Endothelial cell of umbilical vein (primary cell): ENCODE measurements around the gene KIF26A. TPM values are rescaled to one million over a fixed set of nuclear protein-coding genes. Genes with fewer than 3 reads are reported as not detected.

Experiments used
- BruUV-seq: library from RNA; stranded (reverse); fragments of 400-500 nt; replicated peaks from 2 replicates; lab custom pipeline; 2021; lab: Mats Ljungman, UMichigan
- CTCF ChIA-PET: fragments of 300-600, 350-600 bp; sonication (Branson Sonifier 250); formaldehyde crosslinking; loops from one replicate; lab custom pipeline; 2021; ENCODE audit warnings: antibody characterized with exemption, inconsistent platforms; lab: Charles Lee
- POLR2A ChIA-PET: fragments of 300-600, 350-600 bp; sonication (Branson Sonifier 250); formaldehyde crosslinking; loops from one replicate; lab custom pipeline; 2021; ENCODE audit warnings: antibody characterized with exemption, inconsistent platforms; lab: Charles Lee
- DNase-seq: peaks from one replicate; pipeline ENCODE4 v3.0.0-alpha.2; 2011; ENCODE audit warnings: low read depth, low spot score
- FAIRE-seq: peaks from 2 replicates; lab custom pipeline; 2011; peaks lifted over from hg19 to GRCh38; lab: Jason Lieb, UNC
- H2AFZ ChIP-seq: 2 replicates; pipeline ENCODE4 v1.6.0; 2012; ENCODE audit warnings: low read depth, low read length, control low read depth, inconsistent platforms
- H3K27ac ChIP-seq: 2 replicates; pipeline ENCODE4 v1.5.1; 2011; ENCODE audit warnings: low read depth, mild to moderate bottlenecking, control low read depth, low read length, moderate library complexity; ENCODE audit not compliant: insufficient read depth
- H3K27me3 ChIP-seq, 2 experiments: 2 replicates each; pipeline versions ENCODE4 v1.6.0 to v1.6.1; 2011; ENCODE audit warnings: low read length in 2 of 2, mixed read lengths in 1 of 2; ENCODE audit not compliant: control insufficient read depth in 2 of 2, insufficient read depth in 2 of 2
- H3K36me3 ChIP-seq, 2 experiments: 2 replicates in 1 of 2; 3 replicates in 1 of 2; pipeline ENCODE4 v1.5.1; 2011; ENCODE audit warnings: low read length in 2 of 2, mild to moderate bottlenecking in 1 of 2, moderate library complexity in 1 of 2; ENCODE audit not compliant: control insufficient read depth in 2 of 2, insufficient read depth in 2 of 2; ENCODE audit errors: extremely low read depth in 1 of 2
- H3K4me1 ChIP-seq: 3 replicates; pipeline ENCODE4 v1.5.1; 2011; ENCODE audit warnings: mild to moderate bottlenecking, low read length; ENCODE audit not compliant: control insufficient read depth, insufficient read depth; ENCODE audit errors: extremely low read depth
- H3K4me2 ChIP-seq: 2 replicates; pipeline ENCODE4 v1.6.1; 2011; ENCODE audit warnings: low read length, control low read depth, mixed read lengths; ENCODE audit not compliant: insufficient read depth
- H3K4me3 ChIP-seq, 3 experiments: fragments of 200-600 bp in 1 of 3; sonication (generic), shearing (Covaris generic) in 1 of 3; replicated peaks in 1 of 3; 2 replicates each; pipeline ENCODE4 v1.5.1; 2011 to 2016; ENCODE audit warnings: control low read depth in 3 of 3, low read length in 3 of 3, mild to moderate bottlenecking in 2 of 3, inconsistent platforms in 1 of 3, low read depth in 1 of 3, moderate library complexity in 1 of 3; ENCODE audit not compliant: insufficient read depth in 1 of 3
- H3K79me2 ChIP-seq: 2 replicates; pipeline ENCODE4 v1.6.0; 2012; ENCODE audit warnings: low read length, inconsistent platforms; ENCODE audit not compliant: control insufficient read depth, insufficient read depth
- H3K9ac ChIP-seq: replicated peaks from 2 replicates; pipeline ENCODE3; 2011; ENCODE audit warnings: low read length, control low read depth; ENCODE audit not compliant: insufficient read depth; ENCODE audit errors: extremely low read depth
- H3K9me1 ChIP-seq: replicated peaks from 3 replicates; pipeline ENCODE4 v1.6.0; 2011; ENCODE audit warnings: mild to moderate bottlenecking, low read length; ENCODE audit not compliant: control insufficient read depth, insufficient read depth; ENCODE audit errors: extremely low read depth
- H3K9me3 ChIP-seq: replicated peaks from 2 replicates; pipeline ENCODE4 v1.5.1; 2012; ENCODE audit warnings: low read length, inconsistent platforms; ENCODE audit not compliant: control insufficient read depth, insufficient read depth
- H4K20me1 ChIP-seq: replicated peaks from 2 replicates; pipeline ENCODE3; 2011; ENCODE audit warnings: mild to moderate bottlenecking, low read length; ENCODE audit not compliant: control insufficient read depth, insufficient read depth; ENCODE audit errors: extremely low read depth
- CTCF ChIP-seq, 2 donors: IDR thresholded peaks; 1 replicate in 1 of 2; 2 replicates in 1 of 2; pipeline ENCODE4 v1.5.1; 2011; ENCODE audit warnings: low read length in 2 of 2, mild to moderate bottlenecking in 2 of 2, moderate library complexity in 2 of 2, control low read depth in 1 of 2, inconsistent platforms in 1 of 2, low read depth in 1 of 2; ENCODE audit not compliant: insufficient read depth in 1 of 2; ENCODE audit errors: extremely low read depth in 1 of 2
- EZH2 ChIP-seq: IDR thresholded peaks from 2 replicates; pipeline ENCODE4 v1.6.1; 2012; ENCODE audit warnings: borderline replicate concordance, low read depth, mild to moderate bottlenecking, moderate library complexity, low read length, inconsistent platforms; ENCODE audit not compliant: severe bottlenecking
- FOS ChIP-seq: IDR thresholded peaks from 2 replicates; pipeline ENCODE4 v1.6.1; 2011; ENCODE audit warnings: mild to moderate bottlenecking, low read length, moderate library complexity, borderline replicate concordance; ENCODE audit not compliant: insufficient read depth
- GATA2 ChIP-seq: IDR thresholded peaks from 2 replicates; pipeline ENCODE4 v1.7.0; 2011; ENCODE audit warnings: low read depth, mild to moderate bottlenecking, moderate library complexity, mixed read lengths, low read length; ENCODE audit not compliant: insufficient read length, insufficient read depth
- JUN ChIP-seq: IDR thresholded peaks from 2 replicates; pipeline ENCODE4 v1.6.1; 2011; ENCODE audit warnings: borderline replicate concordance, low read depth; ENCODE audit not compliant: insufficient read length, insufficient read depth
- MAX ChIP-seq: IDR thresholded peaks from 2 replicates; pipeline ENCODE4 v1.6.1; 2011; ENCODE audit not compliant: insufficient read depth, insufficient read length
- MYC ChIP-seq: IDR thresholded peaks from one replicate; pipeline ENCODE4 v1.6.1; 2011; ENCODE audit warnings: mild to moderate bottlenecking, low read depth, low read length
- POLR2A ChIP-seq: IDR thresholded peaks from 2 replicates; pipeline ENCODE4 v1.6.1; 2012; ENCODE audit warnings: low read depth, mild to moderate bottlenecking, control low read depth, low read length
- POLR2AphosphoS5 ChIP-seq: IDR thresholded peaks from 2 replicates; pipeline ENCODE4 v1.6.1; 2012; ENCODE audit warnings: low read depth, mild to moderate bottlenecking, control low read depth, low read length, moderate library complexity; ENCODE audit not compliant: insufficient read depth
- dilution Hi-C: fragments of 300-500 bp; cut with MboI; formaldehyde crosslinking; loops from one replicate; pipeline ENCODE4 v1.15.0; 2019; ENCODE audit warnings: low sequenced_read_pairs; ENCODE audit not compliant: extremely low pct_ligation_motif_present
- intact Hi-C: fragments of 100-400 bp; cut with micrococcal nuclease; formaldehyde crosslinking; loops from one replicate; pipeline ENCODE4 v1.10.0; 2022
- polyA plus RNA-seq, 4 experiments: library from polyadenylated mRNA; depleted of rRNA in 3 of 4; stranded (reverse) in 3 of 4; unstranded in 1 of 4; fragments of >200 nt; gene quantifications; 2 replicates each; pipeline versions ENCODE4 v1.2.1 to v1.2.3, GENCODE V29; 2011 to 2012; ENCODE audit warnings: missing spikeins in 1 of 4
- total RNA-seq: library from RNA; stranded (reverse); gene quantifications from 2 replicates; pipeline ENCODE4 v1.2.3, GENCODE V29; 2021

Gene KIF26A
- total and polyA plus RNA-seq, 2 donors (not counting 3 experiments of a cell fraction or from before 2014, with no cell fraction given): 3.6 to 10.7 TPM

- Histone ChIP-seq H3K9me1 (no peaks in the 10 kb centered on the region), H3K27me3 (no peaks in the 10 kb centered on the region), H3K4me3 (no peak overlapping the region), H2AFZ (no peak overlapping the region), H3K79me2 (no peaks in the 10 kb centered on the region), H4K20me1 (no peaks in the 10 kb centered on the region), H3K9me3 (no peaks in the 10 kb centered on the region), H3K4me2 (no peak overlapping the region), H3K27ac (no peak overlapping the region), H3K36me3 (no peaks in the 10 kb centered on the region), H3K9ac (no peak overlapping the region), H3K4me1 (no peaks in the 10 kb centered on the region)
- intact Hi-C loops (no loop called here), dilution Hi-C loops (no loop called here)
- FAIRE-seq (no peak), DNase-seq (no peak)
- ChIA-PET CTCF (interaction anchor here (0.8 to 2.3 kb wide), 3 partner anchors 11 to 56 kb away, joined by 3 to 4 read pairs (median 3); no protein-coding TSS in a partner anchor), POLR2A (interaction anchor here (0.6 kb wide), 1 partner anchor 47 kb away, joined by 4 read pairs; no protein-coding TSS in a partner anchor)
- no peak for TF ChIP-seq EZH2
- TF ChIP-seq MYC: no peak
- no peak for TF ChIP-seq CTCF (IDR thresholded peaks at IDR 0.05; ENCODE audit: extremely low read depth in 1 of 2, insufficient read depth in 1 of 2, low read depth in 1 of 2, low read length in 2 of 2)
- no peak for TF ChIP-seq GATA2
- no peak for TF ChIP-seq JUN
- no peak for TF ChIP-seq MAX
- no peak for TF ChIP-seq FOS
- no peak for TF ChIP-seq POLR2AphosphoS5
- no peak for TF ChIP-seq POLR2A
- no TSS peak for BruUV-seq
Measured at GRCh38 chr14:104194016-104194415, 55.6 kb downstream of the KIF26A start.
